H1 (cell line): Measurements from ENCODE around the gene MAP3K14. TPM values are rescaled to one million over a fixed set of nuclear protein-coding genes. Genes with fewer than 3 reads are reported as not detected.

Experiments used
- MAFK ChIP-seq: IDR thresholded peaks from 2 replicates; pipeline ENCODE4 v1.6.1; 2012; ENCODE audit warnings: low read depth, mild to moderate bottlenecking, improper control_type of control experiment, low read length
- MAX ChIP-seq: IDR thresholded peaks from 2 replicates; pipeline ENCODE4 v1.6.1; 2012; ENCODE audit warnings: inconsistent platforms
- NRF1 ChIP-seq: IDR thresholded peaks from 2 replicates; pipeline ENCODE4 v1.6.1; 2011; ENCODE audit warnings: mild to moderate bottlenecking, low read depth, low read length, improper control_type of control experiment
- RNF2 ChIP-seq: fragments of 200-900, 300-1000 bp; sonication (generic); IDR thresholded peaks from 2 replicates; pipeline ENCODE4 v1.7.1; 2016; ENCODE audit warnings: borderline replicate concordance, low read depth, mild to moderate bottlenecking, antibody characterized with exemption, low read length; ENCODE audit not compliant: poor library complexity, severe bottlenecking; ENCODE audit errors: missing control alignments
- SRF ChIP-seq: IDR thresholded peaks from 2 replicates; pipeline ENCODE4 v1.6.1; 2011; ENCODE audit warnings: mild to moderate bottlenecking, low read depth, low read length, moderate library complexity
- SUZ12 ChIP-seq: fragments of 200-600 bp; sonication (generic); IDR thresholded peaks from 2 replicates; pipeline ENCODE4 v1.6.1; 2012; ENCODE audit warnings: mild to moderate bottlenecking, inconsistent platforms, low read length, moderate library complexity, mixed read lengths
- TEAD4 ChIP-seq: IDR thresholded peaks from 2 replicates; pipeline ENCODE4 v1.6.1; 2012; ENCODE audit warnings: low read depth, low read length, inconsistent platforms, mixed read lengths
- polyA plus RNA-seq, 7 experiments: library from polyadenylated mRNA; depleted of rRNA in 3 of 7; stranded (reverse) in 5 of 7; unstranded in 2 of 7; fragments of >200 nt in 5 of 7; fragments of 200-250 nt in 2 of 7; gene quantifications; 1 replicate in 5 of 7; 2 replicates in 1 of 7; 4 replicates in 1 of 7; pipeline versions ENCODE4 v1.2.1 to v1.2.3, GENCODE V29; 2011 to 2013; ENCODE audit warnings: missing spikeins in 2 of 7, mixed read lengths in 2 of 7
- total RNA-seq: library from RNA; stranded (reverse); fragmentation: NEBNext Ultra II Directional; extraction: Animal tissue kit (Norgen Biotek cat#: 25700); gene quantifications from 2 replicates; pipeline ENCODE4 v1.2.1, GENCODE V29; 2021

The MAP3K14 gene
- total and polyA plus RNA-seq, 2 of the 8 experiments (the other 6 are each of a cell fraction or from before 2014, with no cell fraction given): 5.2 to 6.1 TPM

- no peak for TF ChIP-seq SUZ12
- no peak for TF ChIP-seq RNF2
- TF ChIP-seq MAX: no peak
- TF ChIP-seq TEAD4: no peak
- no peak for TF ChIP-seq MAFK
- no peak for TF ChIP-seq NRF1
- no peak for TF ChIP-seq SRF
- TF ChIP-seq, all 59 proteins: peak for 0
These were observed 5.4 kb downstream of the MAP3K14 start (continued) for GRCh38 chr17:45311401-45311759.
